Cardiac muscle cell (in vitro differentiated cells and primary cell): ENCODE data around the gene MRRF. TPM values are rescaled to one million over a fixed set of nuclear protein-coding genes. Genes with fewer than 3 reads are reported as not detected.

ENCODE experiments used
- DNase-seq, 2 donors: peaks; one replicate each; pipeline versions ENCODE4 v3.0.0 to v3.0.0-alpha.2; 2010 to 2017; ENCODE audit warnings: low read depth in 1 of 2, low spot score in 1 of 2
- H3K27ac ChIP-seq: fragments of 200-600 bp; sonication (generic); 2 replicates; pipeline ENCODE4 v1.5.1; 2016
- H3K27me3 ChIP-seq: fragments of 200-600 bp; sonication (generic); 2 replicates; pipeline ENCODE4 v1.6.0; 2016; ENCODE audit warnings: control low read depth
- H3K36me3 ChIP-seq: fragments of 200-600 bp; sonication (generic); 2 replicates; pipeline ENCODE4 v1.5.1; 2016; ENCODE audit warnings: control low read depth
- H3K4me1 ChIP-seq: fragments of 200-600 bp; sonication (generic); 2 replicates; pipeline ENCODE4 v1.8.1; 2017; ENCODE audit warnings: low read depth, mild to moderate bottlenecking, mixed run types
- H3K4me3 ChIP-seq: fragments of 200-600 bp; sonication (generic); 2 replicates; pipeline ENCODE4 v1.5.1; 2016; ENCODE audit warnings: mild to moderate bottlenecking
- H3K9me3 ChIP-seq: fragments of 200-600 bp; sonication (generic); 2 replicates; pipeline ENCODE4 v1.5.1; 2017; ENCODE audit warnings: low read depth, mild to moderate bottlenecking, control low read depth
- polyA plus RNA-seq: library from polyadenylated mRNA; unstranded; fragments of >200 nt; fragmentation: Nextera tagmentation; extraction: Ambion mirVana; gene quantifications from 2 replicates; pipeline ENCODE4 v1.2.1, GENCODE V29; 2016
- total RNA-seq: library from RNA; depleted of rRNA; stranded (reverse); fragments of >200 nt; gene quantifications from 2 replicates; pipeline ENCODE4 v1.2.3, GENCODE V29; 2016
- TF ChIP-seq, protein P1 (sequence below): IDR thresholded peaks from 2 replicates; pipeline ENCODE4 v1.5.1; 2012; ENCODE audit warnings: low read depth, mild to moderate bottlenecking, low read length

MRRF gene
- total and polyA plus RNA-seq, 2 experiments from 2014 or later, result 44.4 to 45.5 TPM

- TF ChIP-seq, protein P1, sequence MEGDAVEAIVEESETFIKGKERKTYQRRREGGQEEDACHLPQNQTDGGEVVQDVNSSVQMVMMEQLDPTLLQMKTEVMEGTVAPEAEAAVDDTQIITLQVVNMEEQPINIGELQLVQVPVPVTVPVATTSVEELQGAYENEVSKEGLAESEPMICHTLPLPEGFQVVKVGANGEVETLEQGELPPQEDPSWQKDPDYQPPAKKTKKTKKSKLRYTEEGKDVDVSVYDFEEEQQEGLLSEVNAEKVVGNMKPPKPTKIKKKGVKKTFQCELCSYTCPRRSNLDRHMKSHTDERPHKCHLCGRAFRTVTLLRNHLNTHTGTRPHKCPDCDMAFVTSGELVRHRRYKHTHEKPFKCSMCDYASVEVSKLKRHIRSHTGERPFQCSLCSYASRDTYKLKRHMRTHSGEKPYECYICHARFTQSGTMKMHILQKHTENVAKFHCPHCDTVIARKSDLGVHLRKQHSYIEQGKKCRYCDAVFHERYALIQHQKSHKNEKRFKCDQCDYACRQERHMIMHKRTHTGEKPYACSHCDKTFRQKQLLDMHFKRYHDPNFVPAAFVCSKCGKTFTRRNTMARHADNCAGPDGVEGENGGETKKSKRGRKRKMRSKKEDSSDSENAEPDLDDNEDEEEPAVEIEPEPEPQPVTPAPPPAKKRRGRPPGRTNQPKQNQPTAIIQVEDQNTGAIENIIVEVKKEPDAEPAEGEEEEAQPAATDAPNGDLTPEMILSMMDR, result no peak
- DNase-seq, result no peak
- no peaks in the 10 kb centered on the region for H3K9me3 ChIP-seq
- H3K4me1 ChIP-seq, result peaks cover 13% of the 10 kb centered on the region
- no peaks in the 10 kb centered on the region for H3K36me3 ChIP-seq
- H3K4me3 ChIP-seq, result no peak overlapping the region
- H3K27me3 ChIP-seq, result no peaks in the 10 kb centered on the region
- no peak overlapping the region for H3K27ac ChIP-seq
Observed at GRCh38 chr9:122268041-122268814, 3.5 kb downstream of the MRRF start.

DNA sequence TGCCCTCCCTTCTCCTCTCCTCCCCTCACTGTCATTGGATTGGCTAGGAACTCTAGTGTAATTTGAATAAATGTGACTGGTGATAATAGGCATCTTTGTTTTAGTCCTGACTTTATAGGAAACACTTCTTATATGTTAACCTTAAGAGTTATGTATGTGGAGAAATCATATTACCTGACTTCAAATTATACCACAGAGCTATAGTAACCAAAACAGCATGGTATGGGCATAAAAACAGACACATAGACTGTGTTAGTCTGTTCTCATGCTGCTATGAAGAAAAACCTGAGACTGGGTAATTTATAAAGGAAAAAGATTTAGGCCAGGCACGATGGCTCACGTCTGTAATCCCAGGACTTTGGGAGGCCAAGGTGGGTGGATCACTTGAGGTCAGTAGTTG lies 9.4 kb downstream of the MRRF start:
- no peaks in the 10 kb centered on the region for H3K27me3 ChIP-seq
- H3K4me1 ChIP-seq, result no peaks in the 10 kb centered on the region
- no peaks in the 10 kb centered on the region for H3K36me3 ChIP-seq
- DNase-seq, result no peak
- H3K9me3 ChIP-seq, result no peaks in the 10 kb centered on the region
- TF ChIP-seq, protein P1, result no peak
- H3K4me3 ChIP-seq, result no peak overlapping the region
- no peak overlapping the region for H3K27ac ChIP-seq

- Histone ChIP-seq H3K27me3 (no peaks in the 10 kb centered on the region), H3K9me3 (no peaks in the 10 kb centered on the region), H3K27ac (no peak overlapping the region), H3K4me1 (peaks cover 4% of the 10 kb centered on the region), H3K36me3 (no peaks in the 10 kb centered on the region), H3K4me3 (no peak overlapping the region)
- TF ChIP-seq, protein P1, result no peak
- no peak for DNase-seq
Observed at GRCh38 chr9:122276096-122276495, 11.4 kb downstream of the MRRF start.

DNA sequence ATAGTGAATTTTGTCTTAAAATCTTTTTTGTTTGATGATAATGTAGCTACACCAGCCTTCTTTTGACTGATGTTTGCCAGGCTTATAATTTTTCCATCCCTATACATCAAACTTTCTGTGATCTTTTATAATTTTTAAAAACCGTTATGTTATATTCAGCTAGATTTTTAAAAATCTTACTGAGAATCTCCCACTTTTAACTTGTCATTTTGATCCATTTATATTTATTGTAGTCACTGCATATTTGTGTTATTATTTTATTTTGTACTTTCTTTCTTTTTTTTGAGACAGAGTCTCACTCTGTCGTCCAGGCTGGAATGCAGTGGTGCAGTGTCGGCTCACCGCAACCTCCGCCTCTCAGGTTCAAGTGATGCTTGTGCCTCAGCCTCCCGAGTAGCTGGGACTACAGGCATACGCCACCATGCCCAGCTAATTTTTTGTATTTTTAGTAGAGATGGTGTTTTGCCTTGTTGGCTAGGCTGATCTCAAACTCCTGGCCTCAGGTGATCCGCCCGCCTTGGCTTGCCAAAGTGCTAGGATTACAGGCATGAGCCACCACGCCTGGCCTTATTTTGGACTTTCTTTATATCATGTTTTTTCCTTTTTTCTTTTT lies 12.7 kb downstream of the MRRF start:
- Histone ChIP-seq H3K9me3 (no peaks in the 10 kb centered on the region), H3K4me3 (no peak overlapping the region), H3K36me3 (peaks cover 4% of the 10 kb centered on the region), H3K27ac (no peak overlapping the region), H3K27me3 (no peaks in the 10 kb centered on the region), H3K4me1 (peaks cover 16% of the 10 kb centered on the region)
- TF ChIP-seq, protein P1, result no peak
- DNase-seq, result no peak

- Histone ChIP-seq H3K36me3 (peaks cover 19% of the 10 kb centered on the region), H3K4me3 (no peak overlapping the region), H3K27ac (peak overlapping the region; percentile 89), H3K9me3 (no peaks in the 10 kb centered on the region), H3K4me1 (peaks cover 16% of the 10 kb centered on the region), H3K27me3 (no peaks in the 10 kb centered on the region)
- no peak for DNase-seq
- TF ChIP-seq, protein P1, result no peak
Observed at GRCh38 chr9:122281368-122281767, 16.7 kb downstream of the MRRF start.
